T47D (cell line): Measurements from ENCODE around the gene NLRC3.

Experiments
- DNase-seq, 2 experiments: peaks; one replicate each; pipeline versions ENCODE4 v3.0.0 to v3.0.0-alpha.2; 2011 to 2012; ENCODE audit warnings: low read depth in 1 of 2, low spot score in 1 of 2
- JUND ChIP-seq: IDR thresholded peaks from 2 replicates; pipeline ENCODE4 v1.6.1; 2012; ENCODE audit warnings: low read depth
- in situ Hi-C: cut with HindIII; loops from 2 replicates; pipeline ENCODE4 v1.10.0; 2016; ENCODE audit warnings: low sequenced_read_pairs, low pct_unique_long_range_greater_than_20kb

NLRC3 gene

GRCh38 chr16:3580686-3581085 is 3.5 kb upstream of the NLRC3 start:
- no peak for DNase-seq
- in situ Hi-C loops, result no loop called here
- TF ChIP-seq JUND, result no peak

DNA sequence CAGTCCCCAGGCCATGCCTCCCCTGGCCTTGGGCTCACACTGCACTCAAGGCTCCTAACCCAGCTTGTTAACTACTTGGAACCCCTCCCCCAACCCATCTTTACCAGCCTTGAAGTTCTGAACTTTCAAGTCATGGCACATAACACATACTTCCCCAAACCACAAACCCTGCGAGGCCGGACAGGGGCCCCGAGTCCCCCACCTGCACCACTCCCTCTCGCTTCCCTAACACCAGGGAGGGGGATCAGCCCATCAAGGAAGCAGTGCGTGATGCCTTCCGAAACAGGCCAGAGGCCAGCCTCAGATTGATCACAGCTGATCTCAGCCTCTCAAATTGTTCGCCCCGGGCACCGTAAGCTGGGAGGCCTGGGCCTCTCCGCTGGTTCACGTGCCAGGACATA is 3.0 kb upstream of the NLRC3 start:
- in situ Hi-C loops, result no loop called here
- TF ChIP-seq JUND, result no peak
- DNase-seq, result no peak

DNA sequence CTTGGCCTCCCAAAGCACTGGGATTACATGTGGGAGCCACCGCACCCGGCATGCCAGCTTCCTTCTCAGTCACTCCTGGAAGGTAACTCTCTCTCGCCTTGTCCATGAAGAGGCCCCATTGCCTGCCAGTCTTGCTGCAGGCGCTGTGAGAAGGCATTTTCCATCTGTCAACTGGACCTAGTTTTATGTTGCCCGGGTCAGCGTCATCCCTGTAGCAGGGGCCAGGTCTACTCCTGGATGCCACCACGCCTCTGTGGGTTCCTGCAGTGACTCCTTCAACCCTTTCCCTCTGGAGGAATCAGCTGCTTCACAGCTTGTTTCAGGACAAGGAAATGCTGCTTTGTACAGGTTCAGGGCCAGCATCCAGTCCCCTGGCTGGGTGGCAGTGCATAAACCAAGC is 2.6 kb upstream of the NLRC3 start:
- TF ChIP-seq JUND, result no peak
- in situ Hi-C loops, result no loop called here

GRCh38 chr16:3578610-3579551 is 1.7 kb upstream of the NLRC3 start:
- in situ Hi-C loops, result no loop called here
- no peak for DNase-seq
- TF ChIP-seq JUND, result no peak

More for the DNA sequence above, 2.6 kb upstream of the NLRC3 start:
- DNase-seq, result no peak

- in situ Hi-C loops, result no loop called here
- no peak for DNase-seq
- TF ChIP-seq JUND, result no peak
Measured at GRCh38 chr16:3578121-3578520, 918 bp upstream of the NLRC3 start.

- DNase-seq, result no peak
- no peak for TF ChIP-seq JUND
- in situ Hi-C loops, result no loop called here
Measured at GRCh38 chr16:3576211-3576610, 992 bp downstream of the NLRC3 start.

DNA sequence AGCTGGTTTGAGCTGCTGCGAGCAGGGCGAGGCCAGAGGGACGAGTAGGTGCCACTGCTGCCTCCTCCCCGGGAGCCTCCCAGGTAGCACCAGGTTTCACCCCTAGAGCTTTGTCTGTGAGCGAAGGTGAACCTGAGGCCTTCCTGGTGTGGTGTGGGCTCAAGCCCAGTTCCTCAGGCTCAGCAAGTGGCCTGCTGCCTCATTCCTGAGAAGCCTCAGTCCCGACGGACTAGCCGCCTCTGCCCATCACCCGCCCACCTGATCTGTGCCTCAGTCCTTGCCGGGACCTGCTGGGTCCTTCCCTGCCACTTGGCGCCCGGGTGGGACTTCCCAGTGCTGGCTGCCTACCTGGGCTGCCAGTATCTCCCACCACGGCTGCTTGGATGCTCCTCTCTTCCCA is 1.7 kb downstream of the NLRC3 start:
- DNase-seq, result no peak
- in situ Hi-C loops, result no loop called here

DNA sequence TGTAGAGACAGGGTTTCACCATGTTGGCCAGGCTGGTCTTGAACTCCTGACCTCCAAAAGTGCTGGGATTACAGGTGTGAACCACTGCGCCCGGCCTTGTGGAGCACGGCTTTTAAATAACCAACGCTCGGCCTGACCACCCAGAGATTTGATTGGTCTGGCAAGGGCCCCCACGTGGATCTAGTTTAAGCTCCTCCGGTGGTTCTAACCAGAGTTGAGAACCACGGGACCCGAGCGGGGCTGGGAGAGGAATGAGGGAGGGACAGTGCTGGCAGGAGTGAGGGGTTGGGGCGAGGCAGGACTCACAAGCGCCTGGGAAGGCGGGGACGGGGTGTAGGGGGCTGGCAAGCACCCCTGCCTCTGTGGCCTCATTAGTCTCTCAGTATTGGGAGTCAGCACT is 3.0 kb downstream of the NLRC3 start:
- TF ChIP-seq JUND, result no peak
- in situ Hi-C loops, result no loop called here

More for the DNA sequence above, 1.7 kb downstream of the NLRC3 start:
- TF ChIP-seq JUND, result no peak

DNA sequence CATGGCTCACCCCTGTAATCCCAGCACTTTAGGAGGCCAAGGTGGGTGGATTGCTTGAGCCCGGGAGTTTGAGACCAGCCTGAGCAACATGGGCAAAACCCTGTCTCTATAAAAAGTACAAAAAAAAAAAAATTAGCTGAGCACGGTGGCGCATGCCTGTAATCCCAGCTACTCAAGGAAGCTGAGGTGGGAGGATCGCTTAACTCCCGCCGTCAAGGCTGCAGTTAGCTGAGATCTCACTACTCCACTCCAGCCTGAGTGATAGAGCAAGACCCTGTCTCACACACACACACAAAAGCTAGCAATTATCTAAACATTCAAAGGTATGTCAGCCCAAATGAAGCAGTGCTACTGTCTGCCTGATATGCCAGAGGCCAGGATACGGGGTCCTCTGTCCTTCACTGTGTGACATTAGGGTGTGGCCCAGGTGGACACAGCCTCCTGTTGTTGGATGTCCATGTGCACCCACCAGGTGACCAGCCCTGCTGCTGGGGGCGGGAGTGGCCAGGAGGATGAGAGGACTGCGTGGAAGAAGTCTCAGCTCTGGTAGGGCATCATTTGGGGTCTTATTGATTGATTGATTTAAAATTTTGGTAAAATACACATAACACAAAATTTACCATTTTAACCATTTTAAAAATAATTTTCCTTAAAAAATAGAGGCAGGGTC is 3.9 kb downstream of the NLRC3 start:
- no peak for TF ChIP-seq JUND
- DNase-seq, result no peak
- in situ Hi-C loops, result no loop called here

More for the DNA sequence above, 3.0 kb downstream of the NLRC3 start:
- no peak for DNase-seq

DNA sequence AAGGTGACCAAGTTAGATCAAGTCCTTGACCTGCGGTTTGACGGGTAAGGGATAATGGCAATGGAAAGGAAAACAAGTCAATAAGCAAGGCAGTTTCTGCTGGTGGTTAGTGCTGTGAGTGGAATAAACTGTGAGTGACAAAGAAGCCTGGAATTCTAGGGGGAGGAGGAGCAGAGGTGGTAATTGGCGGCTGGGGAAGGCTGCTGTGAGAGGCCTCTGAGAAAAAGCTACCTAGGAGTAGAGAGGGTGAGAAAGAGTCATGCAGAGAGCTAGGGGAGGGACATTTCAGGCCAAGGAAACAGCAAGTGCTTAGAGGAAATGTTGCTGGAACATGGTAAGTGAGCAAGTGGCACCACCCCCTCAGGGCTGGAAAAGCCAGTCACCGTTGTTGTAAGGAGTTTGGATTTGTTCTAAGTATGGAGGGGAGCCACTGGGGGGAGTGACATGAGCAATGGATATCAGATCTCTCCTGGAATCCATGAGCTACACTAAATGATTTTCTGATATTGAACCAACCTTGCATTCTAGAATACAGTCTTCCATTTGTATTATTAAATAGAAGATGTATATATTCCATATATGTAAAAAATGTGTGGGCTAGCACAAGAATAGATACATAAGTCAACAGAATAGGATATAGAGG is 6.7 kb downstream of the NLRC3 start:
- DNase-seq, result no peak
- TF ChIP-seq JUND, result no peak
- in situ Hi-C loops, result no loop called here

DNA sequence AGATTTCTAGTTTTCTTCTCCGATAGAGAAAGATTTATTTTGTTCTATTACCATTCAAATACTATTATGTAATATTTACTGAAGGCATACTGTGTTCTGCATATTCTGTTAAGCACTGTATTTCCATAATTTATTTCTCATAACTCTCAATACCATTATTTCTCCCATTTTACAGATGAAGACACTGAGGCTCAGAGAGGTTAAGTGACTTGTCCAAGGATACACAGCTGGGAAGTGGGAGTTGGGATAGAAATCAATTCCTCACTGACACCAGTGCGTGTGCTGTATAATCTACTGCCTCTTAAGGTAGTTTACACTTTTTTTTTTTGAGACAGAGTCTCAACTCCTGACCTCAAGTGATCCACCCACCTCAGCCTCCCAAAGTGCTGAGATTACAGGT is 7.4 kb downstream of the NLRC3 start:
- no peak for TF ChIP-seq JUND
- in situ Hi-C loops, result no loop called here
- no peak for DNase-seq

DNA sequence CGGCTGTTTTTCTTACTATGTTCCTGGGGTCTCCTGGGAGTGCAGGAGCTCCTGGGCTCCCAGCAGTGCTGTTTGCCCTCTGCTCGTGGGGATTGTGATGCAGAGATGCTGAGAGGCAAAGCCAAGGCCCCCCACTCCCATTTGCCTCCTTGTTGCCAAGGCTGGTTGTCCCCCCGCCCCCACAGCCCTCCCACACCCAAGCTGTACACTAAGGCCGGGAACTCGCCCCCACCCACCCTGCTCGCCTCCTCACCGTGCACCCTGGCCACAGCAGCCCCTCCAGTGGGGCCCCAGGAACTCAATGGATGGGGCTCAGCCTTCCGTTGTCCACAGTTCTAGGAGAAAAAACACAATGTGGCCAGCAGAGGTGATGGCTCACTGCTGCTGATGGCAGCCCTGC is 10.2 kb downstream of the NLRC3 start:
- TF ChIP-seq JUND, result no peak
- no peak for DNase-seq
- in situ Hi-C loops, result no loop called here

- no peak for DNase-seq
- TF ChIP-seq JUND, result no peak
- in situ Hi-C loops, result no loop called here
Measured at GRCh38 chr16:3564889-3565141, 12.4 kb downstream of the NLRC3 start.
